Endothelial cell of hepatic sinusoid (primary cell): ENCODE data around the gene CLEC16A.

Source experiments
- in situ Hi-C: cut with HindIII; loops from 2 replicates; pipeline ENCODE4 v1.10.0; 2017; ENCODE audit warnings: low sequenced_read_pairs

Gene CLEC16A

DNA sequence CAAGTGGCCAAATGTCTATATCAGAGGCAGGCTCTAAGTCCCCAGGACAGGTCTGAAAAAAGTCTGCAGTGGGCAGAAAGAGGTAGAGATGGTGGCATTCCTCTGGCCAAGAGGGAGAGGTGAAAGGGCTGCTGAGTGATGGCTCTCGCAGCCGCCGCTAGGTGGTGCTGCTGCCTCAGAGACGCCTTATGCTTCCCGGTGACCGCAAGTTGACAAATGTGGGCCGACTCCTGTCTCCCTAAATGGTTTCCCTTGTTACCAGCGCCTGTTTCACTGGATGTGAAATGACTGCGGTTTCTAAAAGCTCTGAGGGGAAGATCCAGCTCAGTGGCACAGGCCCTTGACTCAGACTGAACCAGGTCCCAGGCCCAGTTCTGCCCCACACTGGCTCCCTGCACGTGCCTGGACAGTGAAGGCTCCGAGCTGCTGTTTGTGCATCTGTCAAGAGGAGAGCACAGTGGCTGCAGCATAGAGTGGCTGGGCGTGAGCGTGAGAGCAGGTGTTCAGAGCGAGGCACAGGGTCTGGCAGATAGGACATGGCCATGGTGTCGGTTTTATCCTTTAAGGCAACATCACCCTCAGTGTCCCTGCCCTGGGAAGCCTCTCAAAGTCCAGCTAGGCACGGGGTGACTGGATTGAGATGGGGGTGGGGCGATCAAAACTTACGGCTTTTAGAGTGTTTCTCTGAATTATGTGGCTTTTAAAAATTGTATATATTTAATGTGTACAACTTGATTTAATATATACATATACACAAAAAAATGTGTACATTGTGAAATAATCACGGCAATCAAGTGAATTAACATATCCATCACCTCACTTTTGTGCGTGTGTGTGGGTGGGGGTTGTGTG lies 19.9 kb downstream of the CLEC16A start:
- in situ Hi-C loops = loop anchor here (25.0 kb wide), 1 partner anchor 298 kb away; the partner anchor contains the start of genes PRM3, SOCS1 and TNP2

DNA sequence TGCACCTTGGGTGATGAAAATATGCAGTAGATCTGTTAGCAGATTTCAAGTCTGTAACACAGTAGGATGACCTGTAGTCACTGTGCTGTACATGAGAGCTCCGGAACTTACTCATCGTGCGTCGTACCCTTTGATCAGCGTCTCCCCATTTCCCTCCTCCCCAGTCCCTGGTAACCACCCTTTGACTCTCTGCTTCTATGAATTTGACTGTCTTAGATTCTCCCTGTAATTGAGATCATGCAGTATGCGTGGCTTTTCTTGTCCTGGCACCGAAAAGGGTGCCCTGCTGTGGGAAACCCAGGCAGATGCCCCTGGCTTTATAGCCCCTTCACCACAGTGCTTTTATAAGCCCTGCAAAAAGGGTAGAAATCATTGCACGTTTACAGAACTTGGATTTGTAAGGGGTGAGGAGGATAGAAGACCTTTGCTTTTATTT lies 20.5 kb downstream of the CLEC16A start:
- in situ Hi-C loops = loop anchor here (25.0 kb wide), 1 partner anchor 297 kb away; the partner anchor contains the start of genes PRM3, SOCS1 and TNP2

DNA sequence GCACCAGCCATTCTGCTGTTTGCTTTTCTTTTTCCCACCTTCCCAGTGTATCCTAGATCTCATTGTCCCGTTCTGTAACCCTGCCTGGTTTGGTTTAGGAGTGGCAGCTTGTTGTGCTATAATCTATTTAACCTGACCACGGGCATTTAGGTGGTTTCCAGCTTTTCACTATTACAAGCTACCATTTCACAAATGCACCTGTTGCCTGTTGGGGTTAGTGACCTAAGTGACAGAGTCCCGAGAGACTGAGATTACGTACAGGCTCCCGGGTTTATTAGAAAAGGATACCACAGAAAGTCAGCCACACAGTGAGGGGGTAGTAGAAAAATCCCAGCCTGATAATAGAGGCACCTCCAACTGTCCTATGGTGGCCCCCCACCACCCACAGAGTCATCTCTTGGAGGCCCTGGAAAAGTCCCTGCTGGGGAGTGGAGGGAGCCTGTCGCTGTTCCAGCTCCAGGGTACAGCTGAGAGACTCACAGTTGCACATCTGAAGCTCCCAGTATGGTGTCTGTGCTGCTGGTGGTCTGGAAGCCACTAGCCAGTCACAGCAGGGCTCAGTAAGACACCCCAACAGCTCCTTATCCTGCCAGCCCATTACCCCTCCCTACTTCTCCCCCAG lies 21.2 kb downstream of the CLEC16A start:
- in situ Hi-C loops = loop anchor here (25.0 kb wide), 1 partner anchor 297 kb away; the partner anchor contains the start of genes PRM3, SOCS1 and TNP2

DNA sequence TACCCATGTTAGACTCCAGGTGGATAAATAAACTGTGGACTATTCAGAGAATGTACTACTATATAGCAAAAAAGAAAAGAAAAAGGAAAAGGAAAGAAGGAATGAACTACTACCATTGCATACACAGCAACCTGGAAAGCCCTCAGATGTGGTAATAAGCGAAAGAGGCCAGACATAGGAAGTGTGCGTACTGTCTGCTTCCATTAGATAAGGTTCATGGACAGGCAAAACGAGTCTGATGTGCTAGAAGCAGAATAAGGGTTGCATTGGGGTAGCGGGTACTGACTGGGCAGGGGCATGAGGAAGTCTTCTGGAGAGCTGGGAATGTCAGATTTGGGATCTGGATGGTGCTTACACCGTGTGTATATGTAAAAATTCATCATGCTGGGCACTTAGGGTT lies 21.8 kb downstream of the CLEC16A start:
- in situ Hi-C loops = loop anchor here (25.0 kb wide), 1 partner anchor 296 kb away; the partner anchor contains the start of genes PRM3, SOCS1 and TNP2

DNA sequence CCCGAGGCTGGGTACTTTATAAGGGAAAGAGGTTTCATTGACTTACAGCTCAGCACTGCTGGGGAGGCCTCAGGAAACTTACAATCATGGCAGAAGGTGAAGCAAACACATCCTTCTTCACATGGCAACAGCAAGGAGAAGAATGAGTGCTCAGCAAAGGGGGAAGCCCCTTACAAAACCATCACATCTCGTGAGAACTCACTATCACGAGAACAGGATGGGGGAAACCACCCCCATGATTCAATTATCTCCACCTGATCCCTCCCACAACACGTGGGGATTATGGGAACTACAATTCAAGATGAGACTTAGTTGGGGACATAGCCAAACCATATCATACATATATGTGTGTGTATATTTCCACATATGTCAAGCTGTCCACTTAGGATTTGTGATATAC lies 22.2 kb downstream of the CLEC16A start:
- in situ Hi-C loops = loop anchor here (25.0 kb wide), 1 partner anchor 296 kb away; the partner anchor contains the start of genes PRM3, SOCS1 and TNP2

DNA sequence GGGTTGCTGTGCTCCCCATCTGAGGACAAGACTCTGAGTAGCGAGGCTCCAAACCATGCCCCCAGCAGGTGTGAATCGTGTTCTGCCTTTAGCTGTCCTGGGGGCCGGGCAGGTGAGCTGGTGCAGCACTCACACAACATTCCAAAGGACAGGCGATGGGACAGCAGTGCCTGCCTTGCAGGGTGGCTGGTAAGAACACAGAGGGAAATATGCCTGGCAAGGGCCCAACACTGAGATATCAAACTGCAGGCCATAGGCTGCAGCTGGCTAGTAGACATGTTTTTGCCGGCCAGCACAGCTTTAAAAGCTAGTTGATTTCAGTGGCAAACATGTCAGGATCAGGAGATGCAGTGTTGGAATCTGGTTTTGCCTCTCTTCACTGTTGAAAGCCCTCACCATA lies 23.6 kb downstream of the CLEC16A start:
- in situ Hi-C loops = loop anchor here (25.0 kb wide), 1 partner anchor 294 kb away; the partner anchor contains the start of genes PRM3, SOCS1 and TNP2

DNA sequence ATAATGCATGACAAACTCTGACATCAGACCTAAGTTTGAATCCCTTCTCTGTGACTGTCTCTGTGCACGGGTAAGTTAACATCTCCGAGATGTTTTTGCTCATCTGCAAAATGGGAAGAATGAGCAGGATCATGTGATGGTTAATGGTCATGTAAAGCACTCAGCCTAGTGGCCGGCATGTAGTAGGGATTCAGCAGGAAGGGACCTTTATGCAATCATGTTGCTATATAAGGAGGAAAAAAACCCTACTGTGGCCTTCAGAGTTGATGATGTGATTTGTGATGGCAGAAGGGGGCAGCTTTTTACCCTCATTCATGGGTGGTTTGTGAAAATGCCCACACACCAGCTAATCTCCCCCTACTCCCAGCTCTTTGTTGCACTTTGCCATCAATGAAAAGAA lies 24.1 kb downstream of the CLEC16A start:
- in situ Hi-C loops = loop anchor here (25.0 kb wide), 1 partner anchor 294 kb away; the partner anchor contains the start of genes PRM3, SOCS1 and TNP2

DNA sequence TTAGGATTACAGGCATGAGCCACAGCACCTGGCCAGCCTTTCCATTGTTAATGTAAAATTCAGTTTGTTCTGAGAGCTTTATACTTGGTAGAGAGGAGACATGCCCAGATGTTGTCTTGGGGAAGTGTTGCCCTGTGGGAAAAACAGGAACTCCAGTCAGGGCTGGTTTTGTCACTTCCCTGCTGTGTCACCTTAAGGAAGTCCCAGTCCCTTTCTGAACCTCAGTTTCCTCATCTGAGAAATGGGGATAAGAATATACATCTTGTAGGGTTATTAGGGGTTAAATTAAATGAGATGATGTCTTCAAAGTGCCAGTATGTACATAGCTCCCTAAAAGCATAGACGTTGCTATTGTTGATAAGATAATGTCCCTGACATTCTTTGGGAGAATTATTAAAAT lies 25.3 kb downstream of the CLEC16A start:
- in situ Hi-C loops = loop anchor here (25.0 kb wide), 1 partner anchor 293 kb away; the partner anchor contains the start of genes PRM3, SOCS1 and TNP2

DNA sequence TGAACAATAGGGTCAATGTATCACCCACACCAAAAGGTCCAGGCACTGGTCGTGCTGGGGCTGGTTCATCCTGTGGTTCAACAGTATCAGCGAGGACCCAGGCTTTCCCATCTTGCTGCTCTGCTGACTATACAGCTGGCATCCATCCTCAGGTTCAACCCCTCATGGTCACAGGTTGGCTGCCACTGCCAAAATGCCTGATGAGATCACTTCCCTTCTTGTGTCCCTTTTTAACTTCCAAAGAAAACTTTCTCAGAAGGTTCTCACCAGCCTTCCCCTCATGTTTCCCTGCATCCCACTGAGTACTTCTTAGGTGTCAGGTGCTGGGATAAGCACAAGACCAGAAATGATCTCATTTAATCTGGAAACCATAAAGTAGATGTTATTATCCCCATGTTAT lies 25.7 kb downstream of the CLEC16A start:
- in situ Hi-C loops = loop anchor here (25.0 kb wide), 1 partner anchor 292 kb away; the partner anchor contains the start of genes PRM3, SOCS1 and TNP2

DNA sequence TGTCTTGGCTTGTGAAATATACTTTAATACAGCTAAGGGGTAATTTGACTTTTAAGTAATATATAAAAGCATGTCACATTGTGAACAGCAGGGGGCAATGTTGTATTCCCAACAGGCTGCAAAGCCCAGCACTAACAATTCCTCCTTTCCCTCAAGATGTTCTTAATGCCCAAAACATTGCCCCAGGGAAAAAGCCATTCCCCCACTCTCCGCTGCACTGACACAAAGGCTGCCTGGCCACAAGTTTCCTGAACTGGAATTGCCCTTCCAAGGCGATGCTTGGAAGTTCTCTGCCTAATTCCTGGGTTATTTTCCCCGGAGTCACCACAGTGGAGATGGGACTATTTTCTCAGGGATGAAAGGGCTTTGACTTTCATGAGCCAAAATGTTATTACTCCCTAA lies 27.2 kb downstream of the CLEC16A start:
- in situ Hi-C loops = loop anchor here (25.0 kb wide), 1 partner anchor 291 kb away; the partner anchor contains the start of genes PRM3, SOCS1 and TNP2

DNA sequence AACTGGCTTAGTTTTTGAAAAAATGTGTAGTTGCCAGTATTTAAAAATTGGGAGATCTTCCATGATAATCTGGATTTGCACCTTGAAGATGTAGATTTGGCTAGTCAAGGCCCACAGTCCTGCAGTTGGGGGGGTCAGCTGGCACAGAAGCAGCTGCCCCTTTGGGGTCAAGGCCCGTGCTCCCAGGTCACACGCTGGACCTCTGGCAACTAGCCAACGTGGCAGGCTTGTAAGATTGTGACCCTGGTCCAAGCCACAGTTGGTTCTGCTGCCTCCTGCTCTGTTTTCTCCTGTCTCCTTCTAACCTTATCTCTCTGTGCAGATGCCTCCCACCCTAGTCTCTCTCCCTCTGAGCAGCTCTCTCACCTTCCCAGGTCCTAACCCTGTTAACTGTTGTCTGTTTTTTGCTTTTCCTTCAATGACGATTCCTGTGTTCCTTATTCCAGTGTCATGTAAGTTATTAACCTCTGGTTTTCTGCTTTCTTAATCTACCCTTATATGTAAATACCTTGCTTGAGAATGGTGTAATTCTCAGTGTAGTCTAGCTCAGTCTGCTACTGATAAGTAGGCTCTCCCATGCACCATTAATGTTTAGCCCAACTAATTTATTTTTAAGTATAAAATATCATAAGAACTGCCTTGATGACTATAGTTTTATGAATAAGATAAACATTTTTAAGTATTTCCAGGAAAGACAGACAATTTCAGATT lies 27.9 kb downstream of the CLEC16A start:
- in situ Hi-C loops = loop anchor here (25.0 kb wide), 1 partner anchor 290 kb away; the partner anchor contains the start of genes PRM3, SOCS1 and TNP2

DNA sequence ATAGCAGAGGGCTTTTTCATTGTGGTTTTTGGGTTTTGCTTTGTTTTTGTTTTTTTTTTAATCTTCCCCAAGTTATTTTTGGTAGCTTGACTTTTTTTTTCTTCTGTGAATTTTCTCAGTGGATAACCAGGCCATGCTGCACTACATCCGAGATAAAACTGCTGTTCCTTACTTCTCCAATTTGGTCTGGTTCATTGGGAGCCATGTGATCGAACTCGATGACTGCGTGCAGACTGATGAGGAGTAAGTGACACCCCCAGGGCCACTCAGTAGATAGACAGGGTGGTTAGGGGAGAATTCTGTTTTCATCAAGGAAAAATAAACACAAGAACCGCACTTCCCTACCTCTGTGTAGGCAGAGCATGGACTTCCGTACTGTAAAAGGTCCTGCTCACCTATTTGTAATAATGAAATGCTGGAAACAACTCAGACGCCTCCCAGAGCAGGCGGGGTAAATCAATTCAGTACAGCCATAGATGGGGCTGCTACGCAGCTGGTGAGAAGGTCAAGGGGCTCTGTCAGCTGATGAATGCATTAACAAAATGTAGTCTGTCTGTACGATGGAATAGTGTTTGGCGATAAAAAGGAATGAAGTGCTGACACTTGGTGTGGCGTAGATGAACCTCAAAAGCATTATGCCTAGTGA lies 28.6 kb downstream of the CLEC16A start:
- in situ Hi-C loops = loop anchor here (25.0 kb wide), 1 partner anchor 289 kb away; the partner anchor contains the start of genes PRM3, SOCS1 and TNP2

DNA sequence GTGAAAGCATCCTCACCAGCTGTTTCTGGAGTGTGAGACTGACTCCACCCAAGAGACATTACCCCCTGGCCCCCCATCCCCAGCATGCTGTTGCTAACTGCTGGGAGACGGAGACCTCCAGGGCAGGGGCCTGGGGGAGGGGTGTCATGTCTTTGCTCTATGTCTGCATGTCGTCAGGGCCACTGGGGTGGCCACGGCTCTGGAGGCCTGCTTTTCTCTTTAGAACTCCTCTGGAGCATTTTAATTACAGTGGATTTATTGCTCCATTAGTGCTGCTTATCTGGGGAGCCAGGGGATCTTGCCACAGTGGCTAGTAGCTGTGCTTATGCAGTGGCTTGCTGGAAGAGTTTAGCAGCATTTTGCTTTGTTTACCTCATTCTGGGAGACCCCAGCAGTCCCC lies 32.3 kb downstream of the CLEC16A start:
- in situ Hi-C loops = no loop called here

DNA sequence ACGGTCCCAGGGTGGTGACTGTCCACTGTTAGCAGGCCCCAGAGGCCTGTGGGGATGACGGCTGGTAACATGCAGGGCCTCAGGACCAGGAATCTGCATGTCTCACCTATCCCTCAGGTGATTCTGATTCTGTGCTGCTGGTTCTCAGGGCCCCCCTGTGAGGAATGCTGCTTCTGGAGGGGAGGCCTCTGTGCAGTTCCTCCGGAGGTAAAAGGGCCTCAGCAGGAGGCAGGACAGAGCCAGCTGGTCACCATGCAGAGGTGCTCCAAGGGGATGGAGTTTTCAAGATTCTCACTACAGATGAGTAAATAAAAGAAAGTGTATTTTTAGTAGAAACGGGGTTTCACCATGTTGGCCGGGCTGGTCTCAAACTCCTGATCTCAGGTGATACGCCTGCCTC lies 33.8 kb downstream of the CLEC16A start:
- in situ Hi-C loops = no loop called here

DNA sequence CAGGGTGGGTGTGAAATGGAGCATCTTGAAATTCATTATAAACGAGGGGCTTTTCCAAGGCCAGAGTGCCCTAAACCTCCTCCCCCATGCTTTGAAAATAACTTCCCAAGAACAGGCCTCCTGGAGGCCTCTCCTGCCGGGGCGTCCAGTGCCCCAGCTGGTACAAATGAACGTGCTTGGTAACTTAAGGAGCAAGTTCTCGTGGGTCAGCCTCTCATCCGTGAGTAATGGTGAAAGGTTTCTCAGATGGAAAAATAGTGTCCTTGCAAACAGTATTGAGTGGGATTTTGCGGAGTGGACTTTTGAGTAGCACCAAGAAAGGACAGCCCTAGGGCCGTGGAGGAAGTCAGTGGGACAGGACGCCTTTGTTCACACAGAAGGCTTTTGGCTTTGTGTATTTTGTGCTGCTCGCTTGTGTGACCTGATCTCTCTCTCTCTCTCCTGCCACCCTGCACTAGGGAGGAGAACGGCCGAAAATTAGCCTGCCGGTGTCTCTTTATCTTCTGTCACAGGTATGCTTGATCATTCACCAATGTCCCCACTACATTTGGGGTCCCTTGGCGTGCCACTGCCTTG lies 34.6 kb downstream of the CLEC16A start:
- in situ Hi-C loops = no loop called here

DNA sequence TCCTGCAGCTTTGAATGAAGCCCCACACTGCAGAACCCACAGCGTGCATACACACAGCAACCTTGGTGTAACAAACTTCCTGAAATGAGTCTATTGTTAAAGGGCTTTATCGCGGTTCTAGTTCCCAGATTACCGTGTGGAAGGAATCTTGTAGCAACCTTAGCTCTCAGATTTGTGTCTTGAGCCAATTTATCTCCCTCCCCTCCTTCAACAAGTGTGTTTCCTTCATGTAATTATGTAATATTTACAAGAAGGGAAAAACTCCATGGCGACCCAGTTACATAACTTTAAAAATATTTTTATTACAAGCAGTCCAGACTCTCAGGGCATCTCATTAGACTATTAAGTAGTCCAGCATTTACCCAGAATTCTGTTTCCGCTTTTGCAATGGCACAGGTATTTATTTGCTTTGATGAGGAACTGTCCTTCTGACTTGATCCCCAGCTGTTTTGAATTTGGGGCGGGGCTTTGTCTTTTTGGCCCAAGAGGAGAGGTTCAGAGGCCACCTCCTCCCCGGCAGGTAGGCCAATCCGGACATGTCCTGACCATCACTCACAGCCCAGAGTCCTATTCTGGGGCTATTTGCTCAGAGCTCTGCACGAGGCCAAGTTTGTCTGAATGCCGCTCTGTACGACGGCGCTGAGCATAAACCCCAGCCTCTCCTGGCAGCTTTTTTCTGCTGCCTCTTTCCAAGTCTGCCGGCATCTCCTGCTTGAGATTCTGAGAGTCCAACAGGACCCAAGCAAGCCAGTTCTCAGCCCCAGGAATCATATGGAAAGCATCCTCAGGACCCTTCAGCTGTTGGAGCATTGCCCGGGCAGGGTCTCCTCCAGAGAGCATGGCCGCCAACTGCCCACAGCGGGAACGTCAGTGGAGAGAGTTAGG lies 35.6 kb downstream of the CLEC16A start:
- in situ Hi-C loops = loop anchor here (10.0 kb wide), 1 partner anchor 375 kb away; no protein-coding TSS in a partner anchor

DNA sequence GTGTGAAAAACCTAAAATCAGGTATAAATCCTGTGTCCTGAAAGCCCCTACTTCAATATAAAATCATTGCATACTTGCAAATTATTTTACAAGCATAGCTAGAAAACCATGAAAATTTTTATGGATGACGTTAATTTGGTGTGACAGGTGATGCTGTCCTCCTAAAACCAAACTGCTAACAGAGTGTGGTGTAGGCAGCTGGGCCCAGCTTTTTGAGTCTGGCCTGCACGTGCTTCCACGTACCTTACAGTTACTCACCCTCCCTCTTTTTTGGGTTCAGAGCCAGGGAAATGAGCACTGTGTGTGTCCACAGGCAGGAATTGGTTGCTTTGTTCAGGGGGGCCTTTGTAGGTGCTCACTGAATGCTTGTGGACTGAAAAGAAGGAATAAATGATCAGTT lies 36.4 kb downstream of the CLEC16A start:
- in situ Hi-C loops = loop anchor here (10.0 kb wide), 1 partner anchor 374 kb away; no protein-coding TSS in a partner anchor

DNA sequence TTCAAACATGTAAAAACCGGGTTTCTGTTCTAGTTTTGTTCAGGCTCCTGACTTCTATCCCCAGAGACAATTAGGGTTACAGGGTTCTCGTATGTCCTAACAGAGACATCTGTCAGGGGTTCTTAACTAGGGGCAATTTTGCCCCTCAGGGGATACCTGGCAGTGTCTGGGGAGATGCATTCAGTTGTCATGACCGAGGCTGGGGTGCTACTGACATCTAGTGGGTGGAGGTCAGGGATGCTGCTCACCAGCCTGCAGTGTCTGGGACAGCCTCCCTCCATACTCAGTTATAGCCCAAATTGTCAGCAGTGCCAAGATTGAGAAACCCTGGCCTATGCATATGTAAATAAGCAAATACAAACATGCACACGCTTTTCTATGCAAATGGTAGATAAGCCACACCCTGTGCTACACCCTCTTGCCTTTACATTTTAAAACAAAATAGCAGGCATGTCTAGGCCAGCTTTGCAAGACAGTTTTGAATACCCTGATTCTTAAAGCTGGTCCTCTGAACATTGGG lies 37.4 kb downstream of the CLEC16A start:
- in situ Hi-C loops = loop anchor here (10.0 kb wide), 1 partner anchor 373 kb away; no protein-coding TSS in a partner anchor
